Measurements from ENCODE around the gene PTPRD. TPM values are rescaled to one million over a fixed set of nuclear protein-coding genes. Genes with fewer than 3 reads are reported as not detected.

Gene PTPRD
- total and polyA plus RNA-seq, 2 donors (not counting 1 experiment from before 2014, with no cell fraction given): not detected

- H2AFZ ChIP-seq (ENCODE audit: insufficient read depth, low read depth, low read length, poor library complexity, severe bottlenecking): no peak overlapping the region
- H3K9me3 Mint-ChIP-seq (ENCODE audit: insufficient read depth): no peaks in the 10 kb centered on the region
- POLR2A ChIA-PET: no interaction called here
- H3K4me3 Mint-ChIP-seq: no peak overlapping the region
- no peaks in the 10 kb centered on the region for H4K20me1 ChIP-seq (ENCODE audit: control insufficient read depth, insufficient read depth, low read length, poor library complexity, severe bottlenecking)
- H3K27ac ChIP-seq (ENCODE audit: low read length in 2 of 2): no peak overlapping the region
- no peaks in the 10 kb centered on the region for H3K27me3 Mint-ChIP-seq
- no peak overlapping the region for H3K9ac ChIP-seq (ENCODE audit: low read length)
- H3K4me1 Mint-ChIP-seq: no peaks in the 10 kb centered on the region
- no peak for DNase-seq
- no peak for ATAC-seq (ENCODE audit: low read depth)
- no peaks in the 10 kb centered on the region for H3K36me3 ChIP-seq (replicated peaks in 1 of 2; ENCODE audit: control extremely low read depth in 1 of 2, control insufficient read depth in 1 of 2, extremely low read depth in 1 of 2, insufficient read depth in 2 of 2, low read length in 1 of 2)
- no peak overlapping the region for H3K4me2 ChIP-seq (replicated peaks; ENCODE audit: low read depth, low read length, poor library complexity, severe bottlenecking)
- H3K27me3 ChIP-seq (replicated peaks in 1 of 4; ENCODE audit: control extremely low read depth in 1 of 4, control insufficient read depth in 3 of 4, insufficient read depth in 4 of 4, low read length in 3 of 4): no peaks in the 10 kb centered on the region
- WGBS (ENCODE audit: insufficient coverage): no CpG with 5 or more reads among the region's 2 CpGs
- intact Hi-C loops (cut with micrococcal nuclease): no loop called here
- H3K4me3 ChIP-seq (ENCODE audit: control extremely low read depth in 1 of 5, extremely low read depth in 1 of 5, insufficient read depth in 1 of 5, low read depth in 2 of 5, low read length in 4 of 5): no peak overlapping the region
- no peaks in the 10 kb centered on the region for H3K9me3 ChIP-seq (ENCODE audit: control extremely low read depth in 1 of 3, control insufficient read depth in 2 of 3, insufficient read depth in 1 of 3, low read length in 2 of 3)
- H3K27ac Mint-ChIP-seq: no peak overlapping the region
- H3K79me2 ChIP-seq (ENCODE audit: control insufficient read depth, insufficient read depth, low read length): no peaks in the 10 kb centered on the region
- TF ChIP-seq EZH2 (IDR thresholded peaks at IDR 0.05; ENCODE audit: borderline replicate concordance, insufficient read depth, low read depth, low read length, poor library complexity, severe bottlenecking) (no peak), CTCF (IDR thresholded peaks at IDR 0.05) (no peak)
- H3K4me1 ChIP-seq (ENCODE audit: control insufficient read depth in 2 of 2, insufficient read depth in 2 of 2, low read length in 2 of 2): no peaks in the 10 kb centered on the region
- CTCF ChIA-PET: no interaction called here
Observed at GRCh38 chr9:8621416-8621815, 1991.4 kb downstream of the PTPRD start.

- H3K27ac ChIP-seq (ENCODE audit: low read length in 2 of 2): no peak overlapping the region
- intact Hi-C loops (cut with micrococcal nuclease): no loop called here
- POLR2A ChIA-PET: no interaction called here
Observed at GRCh38 chr9:8616414-8616813, 1996.4 kb downstream of the PTPRD start.

More at GRCh38 chr9:8616414-8616813, 1996.4 kb downstream of the PTPRD start:
- Histone ChIP-seq H3K79me2 (ENCODE audit: control insufficient read depth, insufficient read depth, low read length) (no peaks in the 10 kb centered on the region), H3K36me3 (replicated peaks in 1 of 2; ENCODE audit: control extremely low read depth in 1 of 2, control insufficient read depth in 1 of 2, extremely low read depth in 1 of 2, insufficient read depth in 2 of 2, low read length in 1 of 2) (no peaks in the 10 kb centered on the region), H3K4me2 (replicated peaks; ENCODE audit: low read depth, low read length, poor library complexity, severe bottlenecking) (no peak overlapping the region), H4K20me1 (ENCODE audit: control insufficient read depth, insufficient read depth, low read length, poor library complexity, severe bottlenecking) (no peaks in the 10 kb centered on the region), H3K9me3 (ENCODE audit: control extremely low read depth in 1 of 3, control insufficient read depth in 2 of 3, insufficient read depth in 1 of 3, low read length in 2 of 3) (no peaks in the 10 kb centered on the region), H3K4me1 (ENCODE audit: control insufficient read depth in 2 of 2, insufficient read depth in 2 of 2, low read length in 2 of 2) (no peaks in the 10 kb centered on the region), H3K9ac (ENCODE audit: low read length) (no peak overlapping the region), H2AFZ (ENCODE audit: insufficient read depth, low read depth, low read length, poor library complexity, severe bottlenecking) (no peak overlapping the region), H3K27me3 (replicated peaks in 1 of 4; ENCODE audit: control extremely low read depth in 1 of 4, control insufficient read depth in 3 of 4, insufficient read depth in 4 of 4, low read length in 3 of 4) (no peaks in the 10 kb centered on the region), H3K4me3 (ENCODE audit: control extremely low read depth in 1 of 5, extremely low read depth in 1 of 5, insufficient read depth in 1 of 5, low read depth in 2 of 5, low read length in 4 of 5) (no peak overlapping the region)
- Mint-ChIP-seq H3K4me3 (no peak overlapping the region), H3K27me3 (no peaks in the 10 kb centered on the region), H3K9me3 (ENCODE audit: insufficient read depth) (no peaks in the 10 kb centered on the region), H3K27ac (no peak overlapping the region), H3K4me1 (no peaks in the 10 kb centered on the region)
- TF ChIP-seq CTCF (IDR thresholded peaks at IDR 0.05): no peak
- no peak for TF ChIP-seq EZH2 (IDR thresholded peaks at IDR 0.05; ENCODE audit: borderline replicate concordance, insufficient read depth, low read depth, low read length, poor library complexity, severe bottlenecking)
- WGBS (ENCODE audit: insufficient coverage): no CpG with 5 or more reads among the region's 2 CpGs
- CTCF ChIA-PET: no interaction called here
- DNase-seq: no peak
- ATAC-seq (ENCODE audit: low read depth): no peak

Data from B cell (primary cell).